ENCODE measurements around the gene SZT2.

DNA sequence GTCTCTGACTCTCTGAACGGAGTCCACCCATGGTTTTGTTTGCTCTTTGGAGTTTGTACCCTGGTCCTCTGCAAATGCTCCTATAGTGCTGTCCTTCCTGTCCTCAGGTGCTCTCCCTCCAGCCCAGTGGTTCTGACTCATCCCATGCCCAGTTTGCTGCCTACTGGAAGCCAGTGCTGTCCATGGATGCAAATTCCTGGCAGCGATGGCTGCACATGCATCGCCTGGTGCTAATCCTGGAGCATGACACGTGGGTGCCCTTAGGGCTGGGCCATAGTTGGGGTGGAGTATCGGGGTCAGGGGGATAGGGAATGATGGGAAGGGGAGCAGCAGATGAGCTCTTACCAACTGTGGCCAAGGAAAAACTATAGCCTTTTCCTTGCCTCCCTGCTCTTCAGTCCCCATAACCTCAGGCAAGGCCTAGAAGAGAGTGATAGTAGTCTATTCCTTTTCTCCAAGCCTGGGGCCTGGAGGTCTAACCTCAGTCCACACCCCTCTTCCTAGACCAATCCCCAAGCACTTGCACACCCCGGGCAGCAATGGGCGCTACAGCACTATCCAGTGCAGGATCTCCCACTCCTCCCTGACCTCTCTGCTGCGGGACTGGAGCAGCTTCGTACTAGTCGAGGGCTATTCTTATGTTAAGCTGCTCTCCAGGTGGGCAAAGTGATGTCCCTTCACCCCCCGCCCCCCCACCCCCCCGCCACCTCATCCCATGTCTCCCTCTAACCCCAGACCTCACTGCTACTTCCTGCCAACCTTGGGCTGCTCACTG is 32.5 kb downstream of the SZT2 start:
- TF ChIP-seq, protein P1, sequence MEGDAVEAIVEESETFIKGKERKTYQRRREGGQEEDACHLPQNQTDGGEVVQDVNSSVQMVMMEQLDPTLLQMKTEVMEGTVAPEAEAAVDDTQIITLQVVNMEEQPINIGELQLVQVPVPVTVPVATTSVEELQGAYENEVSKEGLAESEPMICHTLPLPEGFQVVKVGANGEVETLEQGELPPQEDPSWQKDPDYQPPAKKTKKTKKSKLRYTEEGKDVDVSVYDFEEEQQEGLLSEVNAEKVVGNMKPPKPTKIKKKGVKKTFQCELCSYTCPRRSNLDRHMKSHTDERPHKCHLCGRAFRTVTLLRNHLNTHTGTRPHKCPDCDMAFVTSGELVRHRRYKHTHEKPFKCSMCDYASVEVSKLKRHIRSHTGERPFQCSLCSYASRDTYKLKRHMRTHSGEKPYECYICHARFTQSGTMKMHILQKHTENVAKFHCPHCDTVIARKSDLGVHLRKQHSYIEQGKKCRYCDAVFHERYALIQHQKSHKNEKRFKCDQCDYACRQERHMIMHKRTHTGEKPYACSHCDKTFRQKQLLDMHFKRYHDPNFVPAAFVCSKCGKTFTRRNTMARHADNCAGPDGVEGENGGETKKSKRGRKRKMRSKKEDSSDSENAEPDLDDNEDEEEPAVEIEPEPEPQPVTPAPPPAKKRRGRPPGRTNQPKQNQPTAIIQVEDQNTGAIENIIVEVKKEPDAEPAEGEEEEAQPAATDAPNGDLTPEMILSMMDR (CRISPR knock-in tag; IDR thresholded peaks at IDR 0.05), result no peak
- TF ChIP-seq POLR2A (IDR thresholded peaks at IDR 0.05; ENCODE audit: insufficient read depth in 1 of 2, low read depth in 2 of 2, low read length in 2 of 2) (no peak), FOXA1 (IDR thresholded peaks at IDR 0.05) (no peak), FOXA1 (CRISPR knock-in tag; IDR thresholded peaks at IDR 0.05) (no peak), ZNF83 (CRISPR knock-in tag; IDR thresholded peaks at IDR 0.05; ENCODE audit: borderline replicate concordance) (no peak), XRCC5 (optimal IDR thresholded peaks at IDR 0.05; ENCODE audit: low read length) (no peak), HOXA7 (CRISPR knock-in tag; IDR thresholded peaks at IDR 0.05) (no peak), MZF1 (CRISPR knock-in tag; IDR thresholded peaks at IDR 0.05; ENCODE audit: borderline replicate concordance) (no peak)
- TF ChIP-seq, protein P2, sequence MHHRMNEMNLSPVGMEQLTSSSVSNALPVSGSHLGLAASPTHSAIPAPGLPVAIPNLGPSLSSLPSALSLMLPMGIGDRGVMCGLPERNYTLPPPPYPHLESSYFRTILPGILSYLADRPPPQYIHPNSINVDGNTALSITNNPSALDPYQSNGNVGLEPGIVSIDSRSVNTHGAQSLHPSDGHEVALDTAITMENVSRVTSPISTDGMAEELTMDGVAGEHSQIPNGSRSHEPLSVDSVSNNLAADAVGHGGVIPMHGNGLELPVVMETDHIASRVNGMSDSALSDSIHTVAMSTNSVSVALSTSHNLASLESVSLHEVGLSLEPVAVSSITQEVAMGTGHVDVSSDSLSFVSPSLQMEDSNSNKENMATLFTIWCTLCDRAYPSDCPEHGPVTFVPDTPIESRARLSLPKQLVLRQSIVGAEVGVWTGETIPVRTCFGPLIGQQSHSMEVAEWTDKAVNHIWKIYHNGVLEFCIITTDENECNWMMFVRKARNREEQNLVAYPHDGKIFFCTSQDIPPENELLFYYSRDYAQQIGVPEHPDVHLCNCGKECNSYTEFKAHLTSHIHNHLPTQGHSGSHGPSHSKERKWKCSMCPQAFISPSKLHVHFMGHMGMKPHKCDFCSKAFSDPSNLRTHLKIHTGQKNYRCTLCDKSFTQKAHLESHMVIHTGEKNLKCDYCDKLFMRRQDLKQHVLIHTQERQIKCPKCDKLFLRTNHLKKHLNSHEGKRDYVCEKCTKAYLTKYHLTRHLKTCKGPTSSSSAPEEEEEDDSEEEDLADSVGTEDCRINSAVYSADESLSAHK (CRISPR knock-in tag; IDR thresholded peaks at IDR 0.05; ENCODE audit: borderline replicate concordance), result no peak
- TF ChIP-seq, protein P3, sequence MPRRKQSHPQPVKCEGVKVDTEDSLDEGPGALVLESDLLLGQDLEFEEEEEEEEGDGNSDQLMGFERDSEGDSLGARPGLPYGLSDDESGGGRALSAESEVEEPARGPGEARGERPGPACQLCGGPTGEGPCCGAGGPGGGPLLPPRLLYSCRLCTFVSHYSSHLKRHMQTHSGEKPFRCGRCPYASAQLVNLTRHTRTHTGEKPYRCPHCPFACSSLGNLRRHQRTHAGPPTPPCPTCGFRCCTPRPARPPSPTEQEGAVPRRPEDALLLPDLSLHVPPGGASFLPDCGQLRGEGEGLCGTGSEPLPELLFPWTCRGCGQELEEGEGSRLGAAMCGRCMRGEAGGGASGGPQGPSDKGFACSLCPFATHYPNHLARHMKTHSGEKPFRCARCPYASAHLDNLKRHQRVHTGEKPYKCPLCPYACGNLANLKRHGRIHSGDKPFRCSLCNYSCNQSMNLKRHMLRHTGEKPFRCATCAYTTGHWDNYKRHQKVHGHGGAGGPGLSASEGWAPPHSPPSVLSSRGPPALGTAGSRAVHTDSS (CRISPR knock-in tag; conservative IDR thresholded peaks at IDR 0.05), result no peak
- TF ChIP-seq, protein P4, sequence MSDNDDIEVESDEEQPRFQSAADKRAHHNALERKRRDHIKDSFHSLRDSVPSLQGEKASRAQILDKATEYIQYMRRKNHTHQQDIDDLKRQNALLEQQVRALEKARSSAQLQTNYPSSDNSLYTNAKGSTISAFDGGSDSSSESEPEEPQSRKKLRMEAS (IDR thresholded peaks at IDR 0.05), result no peak
